ENCODE results near the gene KCNMA1. TPM values are rescaled to one million over a fixed set of nuclear protein-coding genes. Genes with fewer than 3 reads are reported as not detected.
A peak's percentile ranks its signal among the peaks of the same experiment; 100 is the strongest.

The KCNMA1 gene
- total RNA-seq, result 1 to 10 TPM in 1 of 3 donors, under 1 TPM in 2; 0.40 to 1.8 (median 0.63) TPM
- 0.36 TPM for total RNA-seq (2013)

- no peak within 1 kb of the TSS for H3K27ac ChIP-seq (ENCODE audit: low read length)
- peaks cover 10% of the 10 kb centered on the region for H3K27me3 ChIP-seq (ENCODE audit: control insufficient read depth, insufficient read depth, low read length)
- DNase-seq, result no peak
- H3K4me3 ChIP-seq (ENCODE audit: low read length), result no peak within 1 kb of the TSS
- H3K9me3 Mint-ChIP-seq, result no peaks in the 10 kb centered on the region
- intact Hi-C loops (cut with micrococcal nuclease), result no loop called here
- no peak within 1 kb of the TSS for H3K27ac Mint-ChIP-seq
- no peaks in the 10 kb centered on the region for H3K36me3 Mint-ChIP-seq
- no peaks in the 10 kb centered on the region for H3K4me1 ChIP-seq (ENCODE audit: control insufficient read depth, insufficient read depth, low read length)
- no peak for TF ChIP-seq CTCF (IDR thresholded peaks at IDR 0.05)
- H3K27me3 Mint-ChIP-seq (ENCODE audit: low read depth in 2 of 2), result peaks cover 71 to 82% of the 10 kb centered on the region in 2 donors
- peak within 1 kb of the TSS; percentile 72 for H3K4me3 Mint-ChIP-seq
- H3K4me1 Mint-ChIP-seq, result peaks cover 5 to 8% of the 10 kb centered on the region in 2 donors
- WGBS (ENCODE audit: insufficient coverage), result under 1% methylated on average over 121 of the region's 121 CpGs
- peak in 1 of 3 donors; percentile 20 for ATAC-seq
- H3K36me3 ChIP-seq (ENCODE audit: control insufficient read depth, insufficient read depth, low read length), result no peaks in the 10 kb centered on the region
- H3K9me3 ChIP-seq (ENCODE audit: control insufficient read depth, insufficient read depth, low read length), result no peaks in the 10 kb centered on the region
Measured at GRCh38 chr10:77637532-77638320, at the start of gene KCNMA1. Gene KCNMA1 (minus strand): TSS chr10:77637808.

- intact Hi-C loops (cut with micrococcal nuclease), result no loop called here
- H3K36me3 Mint-ChIP-seq, result no peaks in the 10 kb centered on the region
- no peaks in the 10 kb centered on the region for H3K4me1 Mint-ChIP-seq
- H3K27ac Mint-ChIP-seq, result no peak overlapping the region
- WGBS (ENCODE audit: insufficient coverage), result 81% methylated on average over 11 of the region's 11 CpGs
- Histone ChIP-seq H3K9me3 (ENCODE audit: control insufficient read depth, insufficient read depth, low read length) (no peaks in the 10 kb centered on the region), H3K27ac (ENCODE audit: low read length) (no peak overlapping the region), H3K4me3 (ENCODE audit: low read length) (no peak overlapping the region), H3K36me3 (ENCODE audit: control insufficient read depth, insufficient read depth, low read length) (no peaks in the 10 kb centered on the region), H3K27me3 (ENCODE audit: control insufficient read depth, insufficient read depth, low read length) (peaks cover 5% of the 10 kb centered on the region), H3K4me1 (ENCODE audit: control insufficient read depth, insufficient read depth, low read length) (no peaks in the 10 kb centered on the region)
- H3K9me3 Mint-ChIP-seq, result no peaks in the 10 kb centered on the region
- H3K4me3 Mint-ChIP-seq, result no peak overlapping the region
- TF ChIP-seq CTCF (IDR thresholded peaks at IDR 0.05), result no peak
- DNase-seq (no peak), ATAC-seq (peak in 1 of 3 donors; percentile 14)
- H3K27me3 Mint-ChIP-seq (ENCODE audit: low read depth in 2 of 2), result peaks cover 23 to 41% of the 10 kb centered on the region in 2 donors
Measured at GRCh38 chr10:77686650-77687417, 49.2 kb upstream of the KCNMA1 start.

- H3K27ac ChIP-seq (ENCODE audit: low read length), result no peak overlapping the region
- H3K4me1 ChIP-seq (ENCODE audit: control insufficient read depth, insufficient read depth, low read length), result no peaks in the 10 kb centered on the region
- Mint-ChIP-seq H3K27me3 (ENCODE audit: low read depth in 2 of 2) (peaks cover 21 to 45% of the 10 kb centered on the region in 2 donors), H3K4me1 (no peaks in the 10 kb centered on the region), H3K9me3 (no peaks in the 10 kb centered on the region), H3K27ac (no peak overlapping the region), H3K36me3 (no peaks in the 10 kb centered on the region), H3K4me3 (no peak overlapping the region)
- no peak for TF ChIP-seq CTCF (IDR thresholded peaks at IDR 0.05)
- intact Hi-C loops (cut with micrococcal nuclease), result no loop called here
- no peak for DNase-seq
- no peak for ATAC-seq
- no peaks in the 10 kb centered on the region for H3K9me3 ChIP-seq (ENCODE audit: control insufficient read depth, insufficient read depth, low read length)
- WGBS (ENCODE audit: insufficient coverage), result 74% methylated on average over 3 of the region's 3 CpGs
- peaks cover 5% of the 10 kb centered on the region for H3K27me3 ChIP-seq (ENCODE audit: control insufficient read depth, insufficient read depth, low read length)
- H3K36me3 ChIP-seq (ENCODE audit: control insufficient read depth, insufficient read depth, low read length), result no peaks in the 10 kb centered on the region
- H3K4me3 ChIP-seq (ENCODE audit: low read length), result no peak overlapping the region
Measured at GRCh38 chr10:77686096-77686495, 48.5 kb upstream of the KCNMA1 start.
